GM18498 (cell line): ENCODE data around the gene NHSL2.

ENCODE experiments used
- ATAC-seq: cut with Tn5 transposase; IDR thresholded peaks from one replicate; pipeline ENCODE4 v1.9.1; 2021; ENCODE audit warnings: mild to moderate bottlenecking, moderate library complexity; ENCODE audit not compliant: unreplicated experiment

Gene NHSL2

GRCh38 chrX:71989768-71990426 is 79.3 kb downstream of the NHSL2 start:
- no peak for ATAC-seq

GRCh38 chrX:71990518-71990917 is 79.9 kb downstream of the NHSL2 start:
- no peak for ATAC-seq

GRCh38 chrX:71991164-71991563 is 80.5 kb downstream of the NHSL2 start:
- ATAC-seq, result no peak

GRCh38 chrX:71992711-71993110 is 82.1 kb downstream of the NHSL2 start:
- no peak for ATAC-seq

- ATAC-seq, result no peak
Observed at GRCh38 chrX:71993371-71993770, 82.7 kb downstream of the NHSL2 start.

- no peak for ATAC-seq
Observed at GRCh38 chrX:71994601-71995000, 84.0 kb downstream of the NHSL2 start.

GRCh38 chrX:71995122-71995521 is 84.5 kb downstream of the NHSL2 start:
- ATAC-seq, result no peak

- ATAC-seq, result no peak
Observed at GRCh38 chrX:71996136-71996535, 85.5 kb downstream of the NHSL2 start.

- ATAC-seq, result no peak
Observed at GRCh38 chrX:71996826-71997225, 86.2 kb downstream of the NHSL2 start.

GRCh38 chrX:71997320-71997719 is 86.7 kb downstream of the NHSL2 start:
- no peak for ATAC-seq

- no peak for ATAC-seq
Observed at GRCh38 chrX:71998836-71999509, 88.3 kb downstream of the NHSL2 start.

GRCh38 chrX:71999535-71999934 is 88.9 kb downstream of the NHSL2 start:
- no peak for ATAC-seq

GRCh38 chrX:72001471-72001870 is 90.8 kb downstream of the NHSL2 start:
- no peak for ATAC-seq

- ATAC-seq, result no peak
Observed at GRCh38 chrX:72001906-72002305, 91.3 kb downstream of the NHSL2 start.

- ATAC-seq, result no peak
Observed at GRCh38 chrX:72002875-72003274, 92.2 kb downstream of the NHSL2 start.

- no peak for ATAC-seq
Observed at GRCh38 chrX:72003811-72004750, 93.4 kb downstream of the NHSL2 start.

GRCh38 chrX:72005046-72005445 is 94.4 kb downstream of the NHSL2 start:
- no peak for ATAC-seq

GRCh38 chrX:72006461-72006860 is 95.8 kb downstream of the NHSL2 start:
- no peak for ATAC-seq

- no peak for ATAC-seq
Observed at GRCh38 chrX:72009731-72010130, 99.1 kb downstream of the NHSL2 start.

- ATAC-seq, result no peak
Observed at GRCh38 chrX:72011734-72012133, 101.1 kb downstream of the NHSL2 start.

- ATAC-seq, result no peak
Observed at GRCh38 chrX:72015383-72015782, 104.7 kb downstream of the NHSL2 start.
